Measurements from ENCODE around the gene GALNT10.

The GALNT10 gene

GRCh38 chr5:154300207-154300883 lies 109.8 kb downstream of the GALNT10 start:
- H3K4me3 ChIP-seq (ENCODE audit: low read length): no peak overlapping the region
- peak; percentile 4 for DNase-seq (ENCODE audit: low read depth)
- TF ChIP-seq CTCF (IDR thresholded peaks at IDR 0.05; ENCODE audit: insufficient read depth, low read depth, low read length, missing control alignments): no peak

- no peak for TF ChIP-seq CTCF (IDR thresholded peaks at IDR 0.05; ENCODE audit: insufficient read depth, low read depth, low read length, missing control alignments)
- no peak for DNase-seq (ENCODE audit: low read depth)
- no peak overlapping the region for H3K4me3 ChIP-seq (ENCODE audit: low read length)
Measured at GRCh38 chr5:154301726-154302125, 111.2 kb downstream of the GALNT10 start.

- DNase-seq (ENCODE audit: low read depth): no peak
- TF ChIP-seq CTCF (IDR thresholded peaks at IDR 0.05; ENCODE audit: insufficient read depth, low read depth, low read length, missing control alignments): no peak
- no peak overlapping the region for H3K4me3 ChIP-seq (ENCODE audit: low read length)
Measured at GRCh38 chr5:154302161-154302560, 111.6 kb downstream of the GALNT10 start.

- no peak for TF ChIP-seq CTCF (IDR thresholded peaks at IDR 0.05; ENCODE audit: insufficient read depth, low read depth, low read length, missing control alignments)
- DNase-seq (ENCODE audit: low read depth): no peak
- H3K4me3 ChIP-seq (ENCODE audit: low read length): no peak overlapping the region
Measured at GRCh38 chr5:154303133-154303532, 112.6 kb downstream of the GALNT10 start.

- peak; percentile 30 for DNase-seq (ENCODE audit: low read depth)
- no peak overlapping the region for H3K4me3 ChIP-seq (ENCODE audit: low read length)
- no peak for TF ChIP-seq CTCF (IDR thresholded peaks at IDR 0.05; ENCODE audit: insufficient read depth, low read depth, low read length, missing control alignments)
Measured at GRCh38 chr5:154308443-154309370, 118.2 kb downstream of the GALNT10 start.

GRCh38 chr5:154309371-154309745 lies 118.8 kb downstream of the GALNT10 start:
- DNase-seq (ENCODE audit: low read depth): peak; percentile 26
- TF ChIP-seq CTCF (IDR thresholded peaks at IDR 0.05; ENCODE audit: insufficient read depth, low read depth, low read length, missing control alignments): no peak

More at GRCh38 chr5:154309371-154309745, 118.8 kb downstream of the GALNT10 start:
- no peak overlapping the region for H3K4me3 ChIP-seq (ENCODE audit: low read length)
